PC-9 (cell line): Measurements from ENCODE around the gene ATP11B. TPM values are rescaled to one million over a fixed set of nuclear protein-coding genes. Genes with fewer than 3 reads are reported as not detected.

ENCODE experiments used
- BruUV-seq: library from RNA; stranded (reverse); fragments of 400-500 nt; replicated peaks from 2 replicates; lab custom pipeline; 2021; lab: Mats Ljungman, UMichigan
- CTCF ChIA-PET: fragments of 300-600 bp; sonication (Branson Sonifier 250); formaldehyde crosslinking; loops from one replicate; lab custom pipeline; 2022; ENCODE audit warnings: antibody characterized with exemption; lab: Charles Lee
- POLR2A ChIA-PET: fragments of 300-600 bp; sonication (Branson Sonifier 250); formaldehyde crosslinking; loops from one replicate; lab custom pipeline; 2022; ENCODE audit warnings: antibody characterized with exemption; ENCODE audit not compliant: unreplicated experiment; lab: Charles Lee
- DNase-seq, 2 experiments: peaks; one replicate each; pipeline versions ENCODE4 v3.0.0 to v3.0.0-alpha.2; 2015 to 2022; ENCODE audit warnings: mixed read lengths in 1 of 2
- H2AFZ ChIP-seq: fragments of 200-600 bp; sonication (generic); 2 replicates; pipeline ENCODE4 v1.8.1; 2017; ENCODE audit warnings: antibody characterized with exemption
- H3F3A ChIP-seq: fragments of 200-600 bp; sonication (generic); 2 replicates; pipeline ENCODE4 v1.8.1; 2017; ENCODE audit warnings: antibody characterized with exemption, mild to moderate bottlenecking, low read depth; ENCODE audit not compliant: insufficient read depth
- H3K27ac ChIP-seq: fragments of 200-600 bp; sonication (generic); 2 replicates; pipeline ENCODE4 v1.6.1; 2016; ENCODE audit warnings: mixed run types
- H3K27me3 ChIP-seq: fragments of 200-600 bp; sonication (generic); 2 replicates; pipeline ENCODE4 v1.6.1; 2016; ENCODE audit warnings: low read depth, mixed run types; ENCODE audit not compliant: insufficient read depth
- H3K36me3 ChIP-seq: fragments of 200-600 bp; sonication (generic); 2 replicates; pipeline ENCODE4 v1.6.1; 2016; ENCODE audit warnings: low read depth, mixed run types
- H3K4me1 ChIP-seq: fragments of 200-600 bp; sonication (generic); replicated peaks from 2 replicates; pipeline ENCODE4 v1.6.1; 2016; ENCODE audit warnings: mixed run types; ENCODE audit not compliant: insufficient read depth
- H3K4me2 ChIP-seq: fragments of 200-600 bp; sonication (generic); 2 replicates; pipeline ENCODE4 v1.6.1; 2017; ENCODE audit warnings: mixed run types
- H3K4me3 ChIP-seq: fragments of 200-600 bp; sonication (generic); 2 replicates; pipeline ENCODE4 v1.6.1; 2016; ENCODE audit warnings: mixed run types
- H3K79me2 ChIP-seq: fragments of 200-600 bp; sonication (generic); 2 replicates; pipeline ENCODE4 v1.6.1; 2017; ENCODE audit warnings: low read depth, mixed run types
- H3K9me2 ChIP-seq: fragments of 200-600 bp; sonication (generic); 2 replicates; pipeline ENCODE4 v1.8.1; 2017; ENCODE audit warnings: mild to moderate bottlenecking; ENCODE audit not compliant: insufficient read depth
- H3K9me3 ChIP-seq: fragments of 200-600 bp; sonication (generic); 2 replicates; pipeline ENCODE4 v1.8.1; 2016; ENCODE audit warnings: low read depth; ENCODE audit not compliant: insufficient read depth
- H4K20me1 ChIP-seq: fragments of 200-600 bp; sonication (generic); 2 replicates; pipeline ENCODE4 v1.8.1; 2017; ENCODE audit not compliant: insufficient read depth
- CTCF ChIP-seq: fragments of 200-600 bp; sonication (generic); conservative IDR thresholded peaks from 2 replicates; pipeline ENCODE4 v1.6.1; 2017; ENCODE audit warnings: mixed run types, antibody characterized with exemption, mild to moderate bottlenecking, moderate library complexity
- EZH2 ChIP-seq: fragments of 200-600 bp; sonication (generic); IDR thresholded peaks from 2 replicates; pipeline ENCODE4 v1.8.0; 2017; ENCODE audit warnings: antibody characterized with exemption, low read depth
- intact Hi-C: fragments of 100-400 bp; cut with micrococcal nuclease; formaldehyde crosslinking; loops from one replicate; pipeline ENCODE4 v1.10.0; 2022; ENCODE audit not compliant: unreplicated experiment
- total RNA-seq: library from RNA; stranded (reverse); gene quantifications from 2 replicates; pipeline ENCODE4 v1.2.3, GENCODE V29; 2021

Gene ATP11B
- total RNA-seq, 1 experiment from 2014 or later: 66.5 TPM

GRCh38 chr3:182807061-182807460 is 13.8 kb downstream of the ATP11B start:
- Histone ChIP-seq H3K79me2 (peaks cover 85% of the 10 kb centered on the region), H2AFZ (no peak overlapping the region), H3K27me3 (no peaks in the 10 kb centered on the region), H4K20me1 (0 out of 2 replicates have a peak, but pooled peaks cover 3% of the 10 kb centered on the region), H3K9me3 (no peaks in the 10 kb centered on the region), H3K36me3 (no peaks in the 10 kb centered on the region), H3K4me2 (no peak overlapping the region), H3F3A (0 out of 2 replicates have a peak, but pooled peaks cover under 1% of the 10 kb centered on the region), H3K27ac (no peak overlapping the region), H3K9me2 (no peaks in the 10 kb centered on the region), H3K4me1 (peaks cover 12% of the 10 kb centered on the region; the same call in 1 of the 2 replicates), H3K4me3 (no peak overlapping the region)
- POLR2A ChIA-PET: interaction anchor here (0.6 kb wide), 1 partner anchor 15 kb away, joined by 4 read pairs; no protein-coding TSS in a partner anchor
- DNase-seq: no peak
- CTCF ChIA-PET: no interaction called here
- intact Hi-C loops: no loop called here
- TF ChIP-seq EZH2: no peak
- no peak for TF ChIP-seq CTCF
- BruUV-seq: no TSS peak

- Histone ChIP-seq H2AFZ (no peak overlapping the region), H3K27me3 (no peaks in the 10 kb centered on the region), H3K36me3 (no peaks in the 10 kb centered on the region), H3K79me2 (peaks cover 85% of the 10 kb centered on the region), H3F3A (no peaks in the 10 kb centered on the region), H3K4me2 (no peak overlapping the region), H3K27ac (no peak overlapping the region), H4K20me1 (0 out of 2 replicates have a peak, but pooled peaks cover 1% of the 10 kb centered on the region), H3K9me3 (no peaks in the 10 kb centered on the region), H3K4me3 (no peak overlapping the region), H3K9me2 (no peaks in the 10 kb centered on the region), H3K4me1 (peaks cover under 1% of the 10 kb centered on the region; the same call in 1 of the 2 replicates)
- BruUV-seq: no TSS peak
- no peak for TF ChIP-seq EZH2
- no peak for TF ChIP-seq CTCF
- CTCF ChIA-PET: interaction anchor here (0.5 kb wide), 1 partner anchor 692 kb away, joined by 3 read pairs; no protein-coding TSS in a partner anchor
- no peak for DNase-seq
- POLR2A ChIA-PET: interaction anchor here (0.6 kb wide), 1 partner anchor 16 kb away, joined by 4 read pairs; no protein-coding TSS in a partner anchor
- intact Hi-C loops: no loop called here
Observed at GRCh38 chr3:182808041-182808770, 14.9 kb downstream of the ATP11B start.

GRCh38 chr3:182809531-182809930 is 16.2 kb downstream of the ATP11B start:
- intact Hi-C loops: no loop called here
- Histone ChIP-seq H3K9me2 (no peaks in the 10 kb centered on the region), H3K27ac (0 out of 2 replicates have a peak overlapping the region, but pooled peaks have one; percentile 0), H4K20me1 (no peaks in the 10 kb centered on the region), H3K79me2 (peaks cover 76% of the 10 kb centered on the region), H3K4me1 (no peaks in the 10 kb centered on the region), H3K9me3 (no peaks in the 10 kb centered on the region), H2AFZ (no peak overlapping the region), H3K36me3 (no peaks in the 10 kb centered on the region), H3F3A (no peaks in the 10 kb centered on the region), H3K4me2 (no peak overlapping the region), H3K4me3 (no peak overlapping the region), H3K27me3 (no peaks in the 10 kb centered on the region)
- BruUV-seq: no TSS peak
- POLR2A ChIA-PET: interaction anchor here (0.6 kb wide), 1 partner anchor 99 kb away, joined by 8 read pairs; no protein-coding TSS in a partner anchor
- TF ChIP-seq EZH2 (no peak), CTCF (no peak)
- peak in 1 of 2 experiments; percentile 66 for DNase-seq
- CTCF ChIA-PET: no interaction called here
